Breast epithelium (tissue), 3 donors: Measurements from ENCODE around the gene SDK1.

Source experiments
- POLR2A ChIP-seq: fragments of 450-650 bp; IDR thresholded peaks from one replicate; pipeline ENCODE4 v1.6.1; 2016; ENCODE audit warnings: antibody characterized with exemption, mild to moderate bottlenecking, moderate library complexity
- TF ChIP-seq, protein P1 (sequence below), 3 donors: fragments of 450-650 bp; IDR thresholded peaks; one replicate each; pipeline ENCODE4 v1.5.1; 2016 to 2017; ENCODE audit warnings: antibody characterized with exemption in 3 of 3, mild to moderate bottlenecking in 3 of 3, moderate library complexity in 3 of 3

DNA sequence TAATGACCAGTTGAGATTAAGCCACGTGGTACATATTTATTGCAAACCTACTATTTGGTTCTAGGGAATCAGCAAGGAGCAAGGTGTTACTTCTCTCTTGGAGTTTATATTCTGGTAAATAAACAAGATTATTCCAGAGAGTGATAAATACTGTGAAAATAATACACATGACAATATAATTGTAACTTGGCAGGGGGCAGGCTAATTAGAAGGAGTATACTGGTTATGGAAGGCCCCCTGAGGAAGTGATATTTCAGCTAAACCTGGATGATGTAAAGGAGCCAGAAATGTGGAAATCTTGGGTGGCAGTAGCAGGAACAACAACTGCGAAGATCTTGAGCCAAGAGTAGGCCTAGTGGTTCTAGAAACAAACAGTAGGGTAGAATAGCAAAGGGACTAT lies 111.8 kb downstream of the SDK1 start:
- TF ChIP-seq, protein P1, sequence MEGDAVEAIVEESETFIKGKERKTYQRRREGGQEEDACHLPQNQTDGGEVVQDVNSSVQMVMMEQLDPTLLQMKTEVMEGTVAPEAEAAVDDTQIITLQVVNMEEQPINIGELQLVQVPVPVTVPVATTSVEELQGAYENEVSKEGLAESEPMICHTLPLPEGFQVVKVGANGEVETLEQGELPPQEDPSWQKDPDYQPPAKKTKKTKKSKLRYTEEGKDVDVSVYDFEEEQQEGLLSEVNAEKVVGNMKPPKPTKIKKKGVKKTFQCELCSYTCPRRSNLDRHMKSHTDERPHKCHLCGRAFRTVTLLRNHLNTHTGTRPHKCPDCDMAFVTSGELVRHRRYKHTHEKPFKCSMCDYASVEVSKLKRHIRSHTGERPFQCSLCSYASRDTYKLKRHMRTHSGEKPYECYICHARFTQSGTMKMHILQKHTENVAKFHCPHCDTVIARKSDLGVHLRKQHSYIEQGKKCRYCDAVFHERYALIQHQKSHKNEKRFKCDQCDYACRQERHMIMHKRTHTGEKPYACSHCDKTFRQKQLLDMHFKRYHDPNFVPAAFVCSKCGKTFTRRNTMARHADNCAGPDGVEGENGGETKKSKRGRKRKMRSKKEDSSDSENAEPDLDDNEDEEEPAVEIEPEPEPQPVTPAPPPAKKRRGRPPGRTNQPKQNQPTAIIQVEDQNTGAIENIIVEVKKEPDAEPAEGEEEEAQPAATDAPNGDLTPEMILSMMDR (IDR thresholded peaks at IDR 0.05), result no peak
- no peak for TF ChIP-seq POLR2A
